B cell (primary cell): ENCODE data around the gene CDC42SE2.

Experiments used
- EZH2 ChIP-seq: IDR thresholded peaks from 2 replicates; pipeline ENCODE4 v1.6.1; 2012; ENCODE audit warnings: borderline replicate concordance, low read depth, mild to moderate bottlenecking, moderate library complexity, low read length; ENCODE audit not compliant: insufficient read depth, poor library complexity, severe bottlenecking
- TF ChIP-seq, protein P1 (sequence below): fragments of 200-600 bp; IDR thresholded peaks from one replicate; pipeline ENCODE4 v1.8.0; 2022; ENCODE audit warnings: antibody characterized with exemption, mild to moderate bottlenecking

DNA sequence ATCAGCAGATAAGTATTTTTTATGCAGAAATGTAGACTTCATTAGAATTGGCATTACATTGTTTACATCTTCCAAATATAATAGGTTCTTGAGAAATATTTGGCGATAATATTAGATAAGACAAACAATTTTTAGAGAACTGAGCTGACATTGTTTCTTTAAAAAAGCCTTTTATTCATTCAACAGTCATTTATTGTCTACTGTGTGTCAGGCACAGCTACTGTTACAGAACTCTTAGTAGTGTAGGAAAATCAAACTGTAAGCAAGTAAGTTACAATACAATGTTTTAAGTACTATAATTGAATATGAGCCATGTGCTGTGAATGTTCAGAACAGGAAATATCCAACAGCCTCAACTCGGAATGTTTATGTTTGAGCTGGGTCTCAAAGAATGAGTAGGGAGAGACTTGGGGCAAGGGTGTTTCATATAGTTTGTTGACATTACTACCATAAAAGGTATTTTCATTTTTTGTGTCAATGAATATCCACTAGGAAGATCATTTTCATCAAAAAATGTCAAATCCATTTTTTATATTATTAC, 114.0 kb downstream of the CDC42SE2 start:
- TF ChIP-seq, protein P1, sequence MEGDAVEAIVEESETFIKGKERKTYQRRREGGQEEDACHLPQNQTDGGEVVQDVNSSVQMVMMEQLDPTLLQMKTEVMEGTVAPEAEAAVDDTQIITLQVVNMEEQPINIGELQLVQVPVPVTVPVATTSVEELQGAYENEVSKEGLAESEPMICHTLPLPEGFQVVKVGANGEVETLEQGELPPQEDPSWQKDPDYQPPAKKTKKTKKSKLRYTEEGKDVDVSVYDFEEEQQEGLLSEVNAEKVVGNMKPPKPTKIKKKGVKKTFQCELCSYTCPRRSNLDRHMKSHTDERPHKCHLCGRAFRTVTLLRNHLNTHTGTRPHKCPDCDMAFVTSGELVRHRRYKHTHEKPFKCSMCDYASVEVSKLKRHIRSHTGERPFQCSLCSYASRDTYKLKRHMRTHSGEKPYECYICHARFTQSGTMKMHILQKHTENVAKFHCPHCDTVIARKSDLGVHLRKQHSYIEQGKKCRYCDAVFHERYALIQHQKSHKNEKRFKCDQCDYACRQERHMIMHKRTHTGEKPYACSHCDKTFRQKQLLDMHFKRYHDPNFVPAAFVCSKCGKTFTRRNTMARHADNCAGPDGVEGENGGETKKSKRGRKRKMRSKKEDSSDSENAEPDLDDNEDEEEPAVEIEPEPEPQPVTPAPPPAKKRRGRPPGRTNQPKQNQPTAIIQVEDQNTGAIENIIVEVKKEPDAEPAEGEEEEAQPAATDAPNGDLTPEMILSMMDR, result no peak
- no peak for TF ChIP-seq EZH2
